ACC112 (cell line): ENCODE results near the gene ABCC3.

Source experiments
- H2AFZ ChIP-seq: fragments of 200-600 bp; sonication (generic); one replicate; pipeline ENCODE4 v1.6.0; 2017; ENCODE audit warnings: antibody characterized with exemption, low read length; ENCODE audit not compliant: unreplicated experiment
- H3K27ac ChIP-seq: fragments of 200-600 bp; sonication (generic); 2 replicates; pipeline ENCODE4 v1.5.1; 2014; ENCODE audit warnings: low read depth, mild to moderate bottlenecking, antibody characterized with exemption, low read length, moderate library complexity
- H3K27me3 ChIP-seq: fragments of 200-600 bp; sonication (generic); 2 replicates; pipeline ENCODE4 v1.6.1; 2014; ENCODE audit warnings: mild to moderate bottlenecking, antibody characterized with exemption, low read length, moderate library complexity, mixed read lengths; ENCODE audit not compliant: insufficient read depth
- H3K36me3 ChIP-seq: fragments of 200-600 bp; sonication (generic); 2 replicates; pipeline ENCODE4 v1.6.1; 2016; ENCODE audit warnings: mild to moderate bottlenecking, antibody characterized with exemption, low read length, moderate library complexity, mixed read lengths; ENCODE audit not compliant: insufficient read depth
- H3K4me1 ChIP-seq: fragments of 200-600 bp; sonication (generic); one replicate; pipeline ENCODE4 v1.6.1; 2016; ENCODE audit warnings: low read length, mixed read lengths; ENCODE audit not compliant: insufficient read depth, unreplicated experiment, control insufficient read depth
- H3K4me3 ChIP-seq: fragments of 200-600 bp; sonication (generic); 2 replicates; pipeline ENCODE4 v1.5.1; 2014; ENCODE audit warnings: mild to moderate bottlenecking, low read depth, low read length
- H3K79me2 ChIP-seq: fragments of 200-600 bp; sonication (generic); one replicate; pipeline ENCODE4 v1.6.0; 2016; ENCODE audit warnings: low read length; ENCODE audit not compliant: control insufficient read depth, unreplicated experiment, insufficient read depth

ABCC3 gene

GRCh38 chr17:50668838-50669581 lies 34.3 kb downstream of the ABCC3 start:
- Histone ChIP-seq H2AFZ (no peak overlapping the region), H3K4me3 (no peak overlapping the region), H3K79me2 (no peaks in the 10 kb centered on the region), H3K4me1 (peaks cover 33% of the 10 kb centered on the region), H3K27ac (peak overlapping the region; percentile 65), H3K36me3 (peaks cover 2% of the 10 kb centered on the region; the same call in 1 of the 2 replicates), H3K27me3 (no peaks in the 10 kb centered on the region)

- peaks cover 9% of the 10 kb centered on the region; the same call in 1 of the 2 replicates for H3K36me3 ChIP-seq
- H3K4me3 ChIP-seq = no peak overlapping the region
- no peaks in the 10 kb centered on the region for H3K27me3 ChIP-seq
- peaks cover 33% of the 10 kb centered on the region for H3K4me1 ChIP-seq
- no peaks in the 10 kb centered on the region for H3K79me2 ChIP-seq
- H3K27ac ChIP-seq = no peak overlapping the region
- H2AFZ ChIP-seq = no peak overlapping the region
These were observed 37.4 kb downstream of the ABCC3 start for GRCh38 chr17:50672071-50672470.

- no peak overlapping the region for H3K4me3 ChIP-seq
- H3K36me3 ChIP-seq = peaks cover 11% of the 10 kb centered on the region; the same call in 1 of the 2 replicates
- H3K27ac ChIP-seq = no peak overlapping the region
- peaks cover 25% of the 10 kb centered on the region for H3K4me1 ChIP-seq
- no peak overlapping the region for H2AFZ ChIP-seq
- no peaks in the 10 kb centered on the region for H3K27me3 ChIP-seq
- H3K79me2 ChIP-seq = no peaks in the 10 kb centered on the region
These were observed 38.3 kb downstream of the ABCC3 start for GRCh38 chr17:50672831-50673551.

GRCh38 chr17:50675190-50675589 lies 40.5 kb downstream of the ABCC3 start:
- H3K4me3 ChIP-seq = no peak overlapping the region

GRCh38 chr17:50675627-50676026 lies 40.9 kb downstream of the ABCC3 start:
- peaks cover 8% of the 10 kb centered on the region for H3K4me1 ChIP-seq
- no peak overlapping the region for H3K4me3 ChIP-seq
- H3K79me2 ChIP-seq = no peaks in the 10 kb centered on the region
- H2AFZ ChIP-seq = no peak overlapping the region
- no peaks in the 10 kb centered on the region for H3K27me3 ChIP-seq
- peaks cover 24% of the 10 kb centered on the region; the same call in 1 of the 2 replicates for H3K36me3 ChIP-seq
- H3K27ac ChIP-seq = no peak overlapping the region

More at GRCh38 chr17:50675190-50675589, 40.5 kb downstream of the ABCC3 start:
- Histone ChIP-seq H3K27me3 (no peaks in the 10 kb centered on the region), H3K4me1 (peaks cover 13% of the 10 kb centered on the region), H3K79me2 (no peaks in the 10 kb centered on the region), H3K27ac (no peak overlapping the region), H2AFZ (no peak overlapping the region), H3K36me3 (peaks cover 24% of the 10 kb centered on the region; the same call in 1 of the 2 replicates)

- Histone ChIP-seq H2AFZ (no peak overlapping the region), H3K36me3 (peaks cover 24% of the 10 kb centered on the region; the same call in 1 of the 2 replicates), H3K27ac (no peak overlapping the region), H3K4me1 (peaks cover 5% of the 10 kb centered on the region), H3K4me3 (no peak overlapping the region), H3K79me2 (no peaks in the 10 kb centered on the region), H3K27me3 (no peaks in the 10 kb centered on the region)
These were observed 41.6 kb downstream of the ABCC3 start for GRCh38 chr17:50676065-50676975.

- peaks cover 22% of the 10 kb centered on the region; the same call in 1 of the 2 replicates for H3K36me3 ChIP-seq
- H3K27me3 ChIP-seq = no peaks in the 10 kb centered on the region
- H3K4me3 ChIP-seq = no peak overlapping the region
- peaks cover 3% of the 10 kb centered on the region for H3K4me1 ChIP-seq
- H2AFZ ChIP-seq = no peak overlapping the region
- no peak overlapping the region for H3K27ac ChIP-seq
- no peaks in the 10 kb centered on the region for H3K79me2 ChIP-seq
These were observed 43.2 kb downstream of the ABCC3 start for GRCh38 chr17:50677851-50678375.

- H3K36me3 ChIP-seq = peaks cover 22% of the 10 kb centered on the region; the same call in 1 of the 2 replicates
- peaks cover 3% of the 10 kb centered on the region for H3K4me1 ChIP-seq
- no peak overlapping the region for H2AFZ ChIP-seq
- no peak overlapping the region for H3K4me3 ChIP-seq
- H3K27me3 ChIP-seq = no peaks in the 10 kb centered on the region
- no peak overlapping the region for H3K27ac ChIP-seq
- no peaks in the 10 kb centered on the region for H3K79me2 ChIP-seq
These were observed 44.4 kb downstream of the ABCC3 start for GRCh38 chr17:50679008-50679544.

- Histone ChIP-seq H3K4me3 (no peak overlapping the region), H3K36me3 (peaks cover 22% of the 10 kb centered on the region; the same call in 1 of the 2 replicates), H3K4me1 (peaks cover 3% of the 10 kb centered on the region), H3K27ac (no peak overlapping the region), H3K79me2 (no peaks in the 10 kb centered on the region), H3K27me3 (no peaks in the 10 kb centered on the region), H2AFZ (no peak overlapping the region)
These were observed 45.4 kb downstream of the ABCC3 start for GRCh38 chr17:50680126-50680525.
